ENCODE measurements around the gene NOS1. TPM values are rescaled to one million over a fixed set of nuclear protein-coding genes. Genes with fewer than 3 reads are reported as not detected.

The NOS1 gene
- total RNA-seq, 2 donors from 2014 or later: 0.07 TPM; not detected in 1

GRCh38 chr12:117162167-117162539, 199.3 kb downstream of the NOS1 start:
- Mint-ChIP-seq H3K36me3 (peaks cover 6 to 9% of the 10 kb centered on the region in 2 donors), H3K27ac (peak overlapping the region in 1 of 2 donors; percentile 68), H3K9me3 (no peaks in the 10 kb centered on the region)
- DNase-seq (ENCODE audit: low spot score in 2 of 2): no peak
- no peak for ATAC-seq

GRCh38 chr12:117161460-117162166, 199.8 kb downstream of the NOS1 start:
- DNase-seq (ENCODE audit: low spot score in 2 of 2): no peak
- Mint-ChIP-seq H3K9me3 (no peaks in the 10 kb centered on the region), H3K27ac (peak overlapping the region; percentile 68 to 72), H3K36me3 (peaks cover under 1 to 9% of the 10 kb centered on the region in 2 donors)
- no peak for ATAC-seq

DNA sequence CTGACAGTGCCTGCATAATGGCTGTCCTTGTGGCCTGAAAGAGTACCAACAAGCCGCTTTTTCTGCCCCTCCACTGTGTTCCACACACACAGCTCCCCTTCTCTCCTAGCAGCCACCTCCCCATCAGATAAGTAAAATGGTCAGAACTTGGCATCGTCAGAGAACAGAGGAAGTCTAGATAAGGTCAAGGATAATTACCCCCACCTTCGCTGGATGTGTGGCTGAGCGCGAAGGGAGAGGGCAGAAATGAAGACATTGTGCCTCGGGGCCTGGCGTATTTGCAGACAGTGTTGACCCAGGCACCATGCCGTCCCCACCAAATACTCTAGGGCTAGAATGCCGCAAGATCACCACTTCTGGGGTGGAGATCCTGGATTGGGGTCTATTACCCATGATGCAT, 201.8 kb downstream of the NOS1 start:
- H3K36me3 Mint-ChIP-seq: peaks cover 0 to 15% of the 10 kb centered on the region in 2 donors
- ATAC-seq: no peak

DNA sequence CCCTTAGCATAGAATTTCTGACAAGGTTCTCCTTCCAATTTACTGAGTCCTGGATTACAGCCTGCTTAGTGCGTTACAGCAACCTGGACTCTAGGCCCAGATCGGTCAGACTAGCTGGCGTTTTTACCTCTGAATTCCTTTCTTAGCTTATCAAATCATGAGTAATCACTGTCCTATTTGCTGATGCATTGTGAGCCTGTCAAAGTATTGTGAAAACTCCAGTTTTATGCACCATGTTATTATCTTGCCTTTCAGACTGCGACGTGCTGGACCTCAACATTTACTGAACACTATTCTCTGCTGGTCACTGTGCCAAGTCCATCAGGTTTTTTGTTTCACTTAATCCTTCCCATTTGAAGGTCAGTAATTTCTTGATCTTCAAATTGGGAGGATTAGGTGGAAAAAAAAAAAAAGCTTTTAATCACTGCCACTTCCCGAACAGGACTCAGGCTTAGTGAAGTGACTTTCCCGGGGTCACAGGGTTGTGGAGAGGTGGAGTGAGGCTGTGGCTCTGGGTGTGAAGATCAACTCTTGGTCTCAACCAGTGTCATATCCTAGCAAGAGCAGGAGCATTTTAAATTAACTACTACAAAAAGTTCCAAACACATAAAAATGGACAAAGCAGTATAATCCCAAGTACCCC, 202.4 kb downstream of the NOS1 start:
- DNase-seq (ENCODE audit: low spot score in 2 of 2): no peak
- Mint-ChIP-seq H3K27ac (no peak overlapping the region), H3K9me3 (no peaks in the 10 kb centered on the region), H3K36me3 (peaks cover 0 to 15% of the 10 kb centered on the region in 2 donors)
- ATAC-seq: no peak

More for the DNA sequence above, 201.8 kb downstream of the NOS1 start:
- DNase-seq (ENCODE audit: low spot score in 2 of 2): no peak
- Mint-ChIP-seq H3K9me3 (no peaks in the 10 kb centered on the region), H3K27ac (peak overlapping the region in 1 of 2 donors; percentile 42)

Other genes with a start within 250 kb of the NOS1 start
- 10 to 100 TPM; 26.0 to 28.3 TPM for gene FBXO21, start 171.2 kb downstream of the NOS1 start, total RNA-seq